GM23248 (cell line): ENCODE measurements around the gene FRMD5. TPM values are rescaled to one million over a fixed set of nuclear protein-coding genes. Genes with fewer than 3 reads are reported as not detected.

Experiments used
- DNase-seq: peaks from one replicate; pipeline ENCODE4 v3.0.0-alpha.2; 2015
- H2AFZ ChIP-seq: fragments of 200-600 bp; sonication (generic); 2 replicates; pipeline ENCODE4 v1.6.1; 2016; ENCODE audit warnings: antibody characterized with exemption
- H3F3A ChIP-seq: fragments of 200-600 bp; sonication (generic); 2 replicates; pipeline ENCODE4 v1.6.1; 2016; ENCODE audit warnings: mild to moderate bottlenecking, antibody characterized with exemption, mixed run types; ENCODE audit not compliant: insufficient read depth
- H3K27ac ChIP-seq: fragments of 200-600 bp; sonication (generic); 2 replicates; pipeline ENCODE4 v1.5.1; 2016; ENCODE audit warnings: mild to moderate bottlenecking
- H3K27me3 ChIP-seq: fragments of 200-600 bp; sonication (generic); replicated peaks from 2 replicates; pipeline ENCODE4 v1.6.1; 2016; ENCODE audit warnings: mild to moderate bottlenecking; ENCODE audit not compliant: insufficient read depth
- H3K36me3 ChIP-seq: fragments of 200-600 bp; sonication (generic); 2 replicates; pipeline ENCODE4 v1.6.1; 2016; ENCODE audit warnings: low read depth, mild to moderate bottlenecking
- H3K4me1 ChIP-seq: fragments of 200-600 bp; sonication (generic); 2 replicates; pipeline ENCODE4 v1.6.1; 2016; ENCODE audit warnings: mild to moderate bottlenecking; ENCODE audit not compliant: insufficient read depth
- H3K4me2 ChIP-seq: fragments of 200-600 bp; sonication (generic); one replicate; pipeline ENCODE4 v1.6.1; 2016; ENCODE audit warnings: mild to moderate bottlenecking; ENCODE audit not compliant: unreplicated experiment
- H3K4me3 ChIP-seq: fragments of 200-600 bp; sonication (generic); 2 replicates; pipeline ENCODE4 v1.5.1; 2016; ENCODE audit warnings: mild to moderate bottlenecking
- H3K79me2 ChIP-seq: fragments of 200-600 bp; sonication (generic); 2 replicates; pipeline ENCODE4 v1.6.1; 2016; ENCODE audit warnings: mild to moderate bottlenecking; ENCODE audit not compliant: insufficient read depth
- H3K9ac ChIP-seq: fragments of 200-600 bp; sonication (generic); 2 replicates; pipeline ENCODE4 v1.6.1; 2016; ENCODE audit warnings: mild to moderate bottlenecking
- H3K9me2 ChIP-seq: fragments of 200-600 bp; sonication (generic); 2 replicates; pipeline ENCODE4 v1.6.1; 2016; ENCODE audit warnings: mixed run types, mild to moderate bottlenecking, moderate library complexity; ENCODE audit not compliant: insufficient read depth
- H3K9me3 ChIP-seq: fragments of 200-600 bp; sonication (generic); one replicate; pipeline ENCODE4 v1.6.1; 2017; ENCODE audit warnings: low read depth
- H4K20me1 ChIP-seq: fragments of 200-600 bp; sonication (generic); 2 replicates; pipeline ENCODE4 v1.6.0; 2016; ENCODE audit not compliant: insufficient read depth
- EZH2 ChIP-seq: fragments of 200-600 bp; sonication (generic); IDR thresholded peaks from 2 replicates; pipeline ENCODE4 v1.6.1; 2018; ENCODE audit warnings: antibody characterized with exemption, mild to moderate bottlenecking; ENCODE audit not compliant: insufficient read depth, poor library complexity, severe bottlenecking
- EZH2phosphoT487 ChIP-seq: fragments of 200-600 bp; sonication (generic); IDR thresholded peaks from 2 replicates; pipeline ENCODE4 v1.6.1; 2018; ENCODE audit warnings: antibody characterized with exemption, moderate library complexity, mild to moderate bottlenecking, low read depth; ENCODE audit not compliant: insufficient read depth
- WGBS, 2 experiments: methylation state at CpG; one replicate each; pipeline ENCODE4 v1.1.6; 2015 to 2017; ENCODE audit warnings: low lambda C conversion rate in 2 of 2, low coverage in 1 of 2; ENCODE audit errors: missing lambda C conversion rate in 2 of 2; 5-methylcytosine and 5-hydroxymethylcytosine counted together
- in situ Hi-C: fragments of 300-500 bp; cut with MboI; formaldehyde crosslinking; loops from 2 replicates; pipeline ENCODE4 v1.15.0; 2020
- polyA plus RNA-seq: library from polyadenylated mRNA; unstranded; fragments of >200 nt; fragmentation: Nextera tagmentation; extraction: Ambion mirVana; gene quantifications from 2 replicates; pipeline ENCODE4 v1.2.1, GENCODE V29; 2016
- total RNA-seq: library from RNA; depleted of rRNA; stranded (reverse); fragments of >200 nt; shearing (Covaris generic); gene quantifications from 2 replicates; pipeline ENCODE4 v1.2.3, GENCODE V29; 2014

Gene FRMD5
- total and polyA plus RNA-seq, 2 experiments from 2014 or later = 0.65 to 2.9 TPM

DNA sequence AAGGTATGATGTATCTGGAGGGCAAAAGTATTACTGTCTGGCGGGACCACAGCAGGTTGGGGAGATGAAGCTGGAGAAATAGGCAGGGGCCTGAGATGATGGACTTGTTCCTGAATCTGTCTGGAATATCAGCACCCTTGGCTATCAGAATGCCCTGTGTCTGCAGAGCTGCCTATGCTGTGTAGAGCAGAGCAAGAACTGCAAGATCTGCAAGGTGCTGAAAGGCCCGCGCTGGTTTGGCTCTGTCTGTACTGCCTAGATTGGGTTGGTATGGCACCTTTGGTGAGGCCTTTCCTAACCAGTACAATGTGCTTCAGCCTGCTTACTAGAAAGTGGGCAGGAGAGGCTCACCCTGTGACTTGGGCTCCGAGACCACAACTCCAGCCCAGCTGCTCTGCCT is 271.5 kb downstream of the FRMD5 start:
- no peaks in the 10 kb centered on the region for H3K79me2 ChIP-seq
- no peaks in the 10 kb centered on the region for H3K9me3 ChIP-seq
- H3K4me1 ChIP-seq = peaks cover 6% of the 10 kb centered on the region; the same call in 1 of the 2 replicates
- DNase-seq = no peak
- H3F3A ChIP-seq = no peaks in the 10 kb centered on the region
- in situ Hi-C loops = no loop called here
- no peak overlapping the region for H3K9ac ChIP-seq
- WGBS, 2 experiments = 95 to 99% methylated on average over 4 of the region's 4 CpGs
- no peaks in the 10 kb centered on the region for H4K20me1 ChIP-seq
- H3K9me2 ChIP-seq = no peaks in the 10 kb centered on the region
- H3K27ac ChIP-seq = no peak overlapping the region
- TF ChIP-seq EZH2phosphoT487 (no peak), EZH2 (no peak)
- no peak overlapping the region for H3K4me2 ChIP-seq
- no peak overlapping the region for H3K4me3 ChIP-seq
- no peaks in the 10 kb centered on the region for H3K36me3 ChIP-seq
- no peak overlapping the region for H2AFZ ChIP-seq
- no peaks in the 10 kb centered on the region for H3K27me3 ChIP-seq

DNA sequence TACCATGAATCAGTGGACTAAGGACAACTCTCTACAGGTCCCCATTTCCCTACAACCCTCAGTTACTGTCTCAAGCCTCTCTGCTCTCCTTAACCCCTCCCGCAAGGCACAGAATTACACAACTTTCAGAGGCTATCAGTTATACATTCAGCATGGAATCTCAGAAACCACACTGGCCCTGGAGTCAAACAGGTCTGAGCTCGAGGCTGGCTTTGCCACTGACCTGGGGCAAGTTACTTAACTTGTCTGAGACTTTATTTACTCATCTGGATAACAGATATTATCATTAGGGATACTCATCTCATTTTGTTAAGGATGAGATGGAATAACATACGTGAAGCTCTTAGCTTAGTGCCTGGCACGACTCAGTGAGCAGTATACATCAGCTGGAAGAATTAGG is 273.1 kb downstream of the FRMD5 start:
- H3K79me2 ChIP-seq = no peaks in the 10 kb centered on the region
- H3K9me2 ChIP-seq = no peaks in the 10 kb centered on the region
- H2AFZ ChIP-seq = no peak overlapping the region
- no peaks in the 10 kb centered on the region for H3K36me3 ChIP-seq
- DNase-seq = no peak
- H3K4me2 ChIP-seq = no peak overlapping the region
- in situ Hi-C loops = no loop called here
- H3K27me3 ChIP-seq = no peaks in the 10 kb centered on the region
- H3F3A ChIP-seq = no peaks in the 10 kb centered on the region
- H3K27ac ChIP-seq = no peak overlapping the region
- no peaks in the 10 kb centered on the region for H4K20me1 ChIP-seq
- H3K4me1 ChIP-seq = peaks cover 6% of the 10 kb centered on the region; the same call in 1 of the 2 replicates
- WGBS, 2 experiments = 74 to 83% methylated on average over 4 of the region's 4 CpGs
- TF ChIP-seq EZH2 (no peak), EZH2phosphoT487 (no peak)
- H3K9me3 ChIP-seq = no peaks in the 10 kb centered on the region
- H3K4me3 ChIP-seq = no peak overlapping the region
- no peak overlapping the region for H3K9ac ChIP-seq

DNA sequence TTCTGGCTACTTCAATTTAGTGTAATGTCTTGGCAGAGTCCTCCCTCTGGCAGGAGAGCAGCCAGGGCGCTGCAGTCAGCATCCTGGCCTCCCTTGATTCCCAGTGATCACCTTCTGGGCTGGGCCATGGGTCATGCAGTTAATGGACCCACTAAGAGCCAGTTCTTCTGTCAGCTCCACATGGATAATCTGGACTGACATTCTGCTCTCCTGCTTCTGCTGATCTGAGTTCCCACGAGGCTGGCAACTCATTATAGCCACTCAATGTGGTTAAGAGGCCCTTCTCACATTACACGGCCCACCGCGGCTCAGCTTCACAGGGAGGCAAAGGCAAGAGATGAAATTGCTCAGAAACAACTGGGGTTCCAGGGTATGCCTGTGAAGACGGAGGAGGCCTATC is 274.3 kb downstream of the FRMD5 start:
- TF ChIP-seq EZH2 (no peak), EZH2phosphoT487 (no peak)
- no peaks in the 10 kb centered on the region for H3K9me3 ChIP-seq
- H3K4me1 ChIP-seq = peaks cover 6% of the 10 kb centered on the region; the same call in 1 of the 2 replicates
- no peak overlapping the region for H2AFZ ChIP-seq
- no peak for DNase-seq
- H3K79me2 ChIP-seq = no peaks in the 10 kb centered on the region
- no peak overlapping the region for H3K4me3 ChIP-seq
- H3K9ac ChIP-seq = no peak overlapping the region
- no peak overlapping the region for H3K4me2 ChIP-seq
- no peaks in the 10 kb centered on the region for H4K20me1 ChIP-seq
- H3K36me3 ChIP-seq = no peaks in the 10 kb centered on the region
- in situ Hi-C loops = no loop called here
- no peaks in the 10 kb centered on the region for H3F3A ChIP-seq
- 82% methylated on average over 6 of the region's 6 CpGs for WGBS, 2 experiments
- H3K27me3 ChIP-seq = no peaks in the 10 kb centered on the region
- H3K27ac ChIP-seq = no peak overlapping the region
- H3K9me2 ChIP-seq = no peaks in the 10 kb centered on the region

DNA sequence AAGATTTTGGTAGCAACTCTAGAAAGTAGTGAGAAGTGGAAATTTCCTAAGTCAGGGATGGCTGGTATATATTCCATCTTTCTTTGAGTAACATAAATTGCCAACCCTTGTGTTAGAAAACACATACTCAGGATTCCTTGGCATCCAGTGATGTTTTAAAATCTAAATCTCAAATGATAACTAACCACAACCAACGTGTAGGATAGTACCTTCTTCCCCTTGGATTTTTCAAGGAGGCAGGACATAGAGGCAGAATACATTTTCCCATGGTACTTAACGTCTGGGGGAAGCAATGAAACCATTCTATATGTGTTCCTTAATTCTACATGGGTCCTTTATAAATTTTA is 274.8 kb downstream of the FRMD5 start:
- Histone ChIP-seq H3F3A (no peaks in the 10 kb centered on the region), H3K9ac (no peak overlapping the region), H3K9me2 (no peaks in the 10 kb centered on the region), H3K79me2 (no peaks in the 10 kb centered on the region), H3K9me3 (no peaks in the 10 kb centered on the region), H3K4me3 (no peak overlapping the region), H4K20me1 (no peaks in the 10 kb centered on the region), H3K27me3 (no peaks in the 10 kb centered on the region), H3K4me2 (no peak overlapping the region), H3K36me3 (no peaks in the 10 kb centered on the region), H3K4me1 (peaks cover 6% of the 10 kb centered on the region; the same call in 1 of the 2 replicates), H2AFZ (no peak overlapping the region), H3K27ac (no peak overlapping the region)
- no peak for DNase-seq
- in situ Hi-C loops = no loop called here
- 54 to 62% methylated on average over 2 of the region's 2 CpGs for WGBS, 2 experiments
- TF ChIP-seq EZH2phosphoT487 (no peak), EZH2 (no peak)
